Activated naive CD4-positive, alpha-beta T cell treated with anti-CD3 and anti-CD28 coated beads, Interleukin-2, amount 50 U/mL, for 24 hours (primary cell): ENCODE measurements around the gene CRHBP.
"Not testable (repeated sequence)": the region's sequence is repeated elsewhere in the genome, so short reads cannot be mapped to it uniquely, and the experiment has no call there.

Experiments
- H3K27ac Mint-ChIP-seq: one replicate; pipeline ENCODE4 v1.8.0; 2021; ENCODE audit warnings: mild to moderate bottlenecking, mixed read lengths
- H3K27me3 Mint-ChIP-seq: one replicate; pipeline ENCODE4 v1.8.0; 2021; ENCODE audit warnings: mixed read lengths
- H3K36me3 Mint-ChIP-seq: one replicate; pipeline ENCODE4 v1.8.0; 2021; ENCODE audit warnings: mixed read lengths
- H3K4me1 Mint-ChIP-seq: one replicate; pipeline ENCODE4 v1.8.0; 2021; ENCODE audit warnings: mixed read lengths
- H3K4me3 Mint-ChIP-seq: one replicate; pipeline ENCODE4 v1.8.0; 2021; ENCODE audit warnings: mild to moderate bottlenecking, mixed read lengths
- H3K9me3 Mint-ChIP-seq: one replicate; pipeline ENCODE4 v1.8.0; 2021; ENCODE audit warnings: mixed read lengths

The CRHBP gene

GRCh38 chr5:76952795-76953536 is at the start of gene CRHBP:
CRHBP (plus strand) TSS chr5:76953045; CDS start chr5:76953135, 90 bp downstream.
- Mint-ChIP-seq H3K9me3 (no peaks in the 10 kb centered on the region), H3K4me3 (no peak within 1 kb of the TSS), H3K27ac (no peak within 1 kb of the TSS), H3K27me3 (peaks cover 26% of the 10 kb centered on the region), H3K4me1 (no peaks in the 10 kb centered on the region), H3K36me3 (no peaks in the 10 kb centered on the region)

- H3K4me3 Mint-ChIP-seq = no peak overlapping the region
- no peak overlapping the region for H3K27ac Mint-ChIP-seq
- H3K4me1 Mint-ChIP-seq = no peaks in the 10 kb centered on the region
- H3K36me3 Mint-ChIP-seq = no peaks in the 10 kb centered on the region
- H3K9me3 Mint-ChIP-seq = no peaks in the 10 kb centered on the region
- peaks cover 1% of the 10 kb centered on the region for H3K27me3 Mint-ChIP-seq
These were observed 44.7 kb upstream of the CRHBP start for GRCh38 chr5:76908166-76908565.

- H3K27ac Mint-ChIP-seq, H3K4me1 Mint-ChIP-seq, H3K36me3 Mint-ChIP-seq, H3K27me3 Mint-ChIP-seq, H3K9me3 Mint-ChIP-seq, H3K4me3 Mint-ChIP-seq: not testable (repeated sequence)
These were observed 42.4 kb upstream of the CRHBP start for GRCh38 chr5:76910344-76910933.

GRCh38 chr5:76914671-76915070 is 38.2 kb upstream of the CRHBP start:
- not testable (repeated sequence) for H3K4me3 Mint-ChIP-seq, H3K27ac Mint-ChIP-seq, H3K27me3 Mint-ChIP-seq, H3K36me3 Mint-ChIP-seq, H3K9me3 Mint-ChIP-seq, H3K4me1 Mint-ChIP-seq

- H3K4me1 Mint-ChIP-seq = no peaks in the 10 kb centered on the region
- H3K27me3 Mint-ChIP-seq = peaks cover 3% of the 10 kb centered on the region
- no peaks in the 10 kb centered on the region for H3K36me3 Mint-ChIP-seq
- H3K4me3 Mint-ChIP-seq = no peak overlapping the region
- H3K9me3 Mint-ChIP-seq = no peaks in the 10 kb centered on the region
- no peak overlapping the region for H3K27ac Mint-ChIP-seq
These were observed 34.3 kb upstream of the CRHBP start for GRCh38 chr5:76918539-76918938.

GRCh38 chr5:76920491-76920890 is 32.4 kb upstream of the CRHBP start:
- no peaks in the 10 kb centered on the region for H3K27me3 Mint-ChIP-seq
- H3K36me3 Mint-ChIP-seq = no peaks in the 10 kb centered on the region
- H3K4me1 Mint-ChIP-seq = no peaks in the 10 kb centered on the region
- no peaks in the 10 kb centered on the region for H3K9me3 Mint-ChIP-seq
- no peak overlapping the region for H3K27ac Mint-ChIP-seq
- no peak overlapping the region for H3K4me3 Mint-ChIP-seq

- H3K4me1 Mint-ChIP-seq = no peaks in the 10 kb centered on the region
- H3K27me3 Mint-ChIP-seq = peaks cover 5% of the 10 kb centered on the region
- no peaks in the 10 kb centered on the region for H3K9me3 Mint-ChIP-seq
- no peak overlapping the region for H3K4me3 Mint-ChIP-seq
- H3K36me3 Mint-ChIP-seq = no peaks in the 10 kb centered on the region
- H3K27ac Mint-ChIP-seq = no peak overlapping the region
These were observed 26.3 kb upstream of the CRHBP start for GRCh38 chr5:76926329-76927105.

GRCh38 chr5:76927961-76928360 is 24.9 kb upstream of the CRHBP start:
- peaks cover 5% of the 10 kb centered on the region for H3K27me3 Mint-ChIP-seq
- no peaks in the 10 kb centered on the region for H3K36me3 Mint-ChIP-seq
- no peak overlapping the region for H3K4me3 Mint-ChIP-seq
- no peaks in the 10 kb centered on the region for H3K9me3 Mint-ChIP-seq
- no peaks in the 10 kb centered on the region for H3K4me1 Mint-ChIP-seq
- H3K27ac Mint-ChIP-seq = no peak overlapping the region

GRCh38 chr5:76930083-76930482 is 22.8 kb upstream of the CRHBP start:
- Mint-ChIP-seq H3K27me3 (peaks cover 6% of the 10 kb centered on the region), H3K4me1 (no peaks in the 10 kb centered on the region), H3K9me3 (no peaks in the 10 kb centered on the region), H3K36me3 (no peaks in the 10 kb centered on the region), H3K4me3 (no peak overlapping the region), H3K27ac (no peak overlapping the region)

- no peaks in the 10 kb centered on the region for H3K36me3 Mint-ChIP-seq
- no peaks in the 10 kb centered on the region for H3K9me3 Mint-ChIP-seq
- H3K4me3 Mint-ChIP-seq = no peak overlapping the region
- peaks cover 3% of the 10 kb centered on the region for H3K27me3 Mint-ChIP-seq
- H3K27ac Mint-ChIP-seq = no peak overlapping the region
- no peaks in the 10 kb centered on the region for H3K4me1 Mint-ChIP-seq
These were observed 14.7 kb upstream of the CRHBP start for GRCh38 chr5:76938177-76938576.

GRCh38 chr5:76941000-76941399 is 11.8 kb upstream of the CRHBP start:
- Mint-ChIP-seq H3K27ac (no peak overlapping the region), H3K4me1 (no peaks in the 10 kb centered on the region), H3K36me3 (no peaks in the 10 kb centered on the region), H3K9me3 (no peaks in the 10 kb centered on the region), H3K27me3 (peaks cover 1% of the 10 kb centered on the region), H3K4me3 (no peak overlapping the region)

GRCh38 chr5:76941442-76941841 is 11.4 kb upstream of the CRHBP start:
- no peaks in the 10 kb centered on the region for H3K36me3 Mint-ChIP-seq
- peaks cover 1% of the 10 kb centered on the region for H3K27me3 Mint-ChIP-seq
- H3K27ac Mint-ChIP-seq = no peak overlapping the region
- no peaks in the 10 kb centered on the region for H3K4me1 Mint-ChIP-seq
- no peak overlapping the region for H3K4me3 Mint-ChIP-seq
- H3K9me3 Mint-ChIP-seq = no peaks in the 10 kb centered on the region

- H3K27ac Mint-ChIP-seq = no peak overlapping the region
- H3K9me3 Mint-ChIP-seq = no peaks in the 10 kb centered on the region
- peaks cover 3% of the 10 kb centered on the region for H3K27me3 Mint-ChIP-seq
- no peak overlapping the region for H3K4me3 Mint-ChIP-seq
- H3K36me3 Mint-ChIP-seq = no peaks in the 10 kb centered on the region
- no peaks in the 10 kb centered on the region for H3K4me1 Mint-ChIP-seq
These were observed 10.3 kb upstream of the CRHBP start for GRCh38 chr5:76942581-76942980.

GRCh38 chr5:76943006-76943405 is 9.8 kb upstream of the CRHBP start:
- H3K27ac Mint-ChIP-seq = no peak overlapping the region
- no peak overlapping the region for H3K4me3 Mint-ChIP-seq
- H3K36me3 Mint-ChIP-seq = no peaks in the 10 kb centered on the region
- H3K4me1 Mint-ChIP-seq = no peaks in the 10 kb centered on the region
- H3K27me3 Mint-ChIP-seq = peaks cover 2% of the 10 kb centered on the region
- no peaks in the 10 kb centered on the region for H3K9me3 Mint-ChIP-seq

- Mint-ChIP-seq H3K9me3 (no peaks in the 10 kb centered on the region), H3K27ac (no peak overlapping the region), H3K27me3 (peaks cover 3% of the 10 kb centered on the region), H3K4me1 (no peaks in the 10 kb centered on the region), H3K4me3 (no peak overlapping the region), H3K36me3 (no peaks in the 10 kb centered on the region)
These were observed 8.2 kb upstream of the CRHBP start for GRCh38 chr5:76944638-76945037.

GRCh38 chr5:76945238-76945637 is 7.6 kb upstream of the CRHBP start:
- not testable (repeated sequence) for H3K9me3 Mint-ChIP-seq, H3K27me3 Mint-ChIP-seq, H3K36me3 Mint-ChIP-seq, H3K4me3 Mint-ChIP-seq, H3K4me1 Mint-ChIP-seq, H3K27ac Mint-ChIP-seq
